RCC 7860 (cell line): ENCODE data around the gene TCEAL6.
"Not testable (repeated sequence)": the region's sequence is repeated elsewhere in the genome, so short reads cannot be mapped to it uniquely, and the experiment has no call there.

Experiments used
- DNase-seq: peaks from one replicate; pipeline ENCODE4 v3.0.0-alpha.2; 2015; ENCODE audit warnings: low spot score
- FAIRE-seq: peaks from 2 replicates; lab custom pipeline; 2012; peaks lifted over from hg19 to GRCh38; lab: Jason Lieb, UNC

The TCEAL6 gene

GRCh38 chrX:102142274-102142673 is at the start of gene TCEAL6:
Gene TCEAL6, minus strand, starts transcription at chrX:102142481.
- not testable (repeated sequence) for DNase-seq, FAIRE-seq

- FAIRE-seq (no peak), DNase-seq (no peak)
Observed at GRCh38 chrX:102185967-102186720, 43.9 kb upstream of the TCEAL6 start.

- no peak for DNase-seq
- FAIRE-seq: no peak
Observed at GRCh38 chrX:102155806-102156179, 13.5 kb upstream of the TCEAL6 start, which contains the start of gene BEX5. Gene BEX5, minus strand, starts transcription at chrX:102155977. Its CDS starts 1,712 bp downstream, at chrX:102154265.

- FAIRE-seq: no peak
- no peak for DNase-seq
Observed at GRCh38 chrX:102154900-102155805, 12.9 kb upstream of the TCEAL6 start.

GRCh38 chrX:102154218-102154860 is 12.1 kb upstream of the TCEAL6 start:
- FAIRE-seq (no peak), DNase-seq (no peak)

- DNase-seq, FAIRE-seq: not testable (repeated sequence)
Observed at GRCh38 chrX:102141631-102142030, 650 bp downstream of the TCEAL6 start.

GRCh38 chrX:102140876-102141275 is 1.4 kb downstream of the TCEAL6 start:
- not testable (repeated sequence) for FAIRE-seq, DNase-seq

GRCh38 chrX:102138064-102138463 is 4.2 kb downstream of the TCEAL6 start:
- DNase-seq: no peak
- FAIRE-seq: no peak

- no peak for DNase-seq
- no peak for FAIRE-seq
Observed at GRCh38 chrX:102129473-102129872, 12.8 kb downstream of the TCEAL6 start.

GRCh38 chrX:102126863-102127262 is 15.4 kb downstream of the TCEAL6 start:
- DNase-seq (no peak), FAIRE-seq (no peak)

GRCh38 chrX:102126080-102126818 is 16.0 kb downstream of the TCEAL6 start:
- FAIRE-seq, DNase-seq: not testable (repeated sequence)

GRCh38 chrX:102125436-102125835 is 16.8 kb downstream of the TCEAL6 start, which contains the start of gene TCEAL2:
Gene TCEAL2, plus strand, starts transcription at chrX:102125679. Its CDS starts 1,152 bp downstream, at chrX:102126831.
- DNase-seq, FAIRE-seq: not testable (repeated sequence)

- FAIRE-seq, DNase-seq: not testable (repeated sequence)
Observed at GRCh38 chrX:102125014-102125413, 17.3 kb downstream of the TCEAL6 start.

- DNase-seq (no peak), FAIRE-seq (no peak)
Observed at GRCh38 chrX:102115748-102116147, 26.5 kb downstream of the TCEAL6 start.

- DNase-seq (no peak), FAIRE-seq (no peak)
Observed at GRCh38 chrX:102113367-102113766, 28.9 kb downstream of the TCEAL6 start.
